SH-SY5Y (cell line): Measurements from ENCODE around the gene NFS1.

Source experiments
- GATA2 ChIP-seq: IDR thresholded peaks from 2 replicates; pipeline ENCODE4 v1.6.1; 2011; ENCODE audit warnings: mild to moderate bottlenecking, low read depth, low read length
- GATA3 ChIP-seq: IDR thresholded peaks from 2 replicates; pipeline ENCODE4 v1.6.1; 2011; ENCODE audit warnings: low read depth, mild to moderate bottlenecking, low read length, moderate library complexity

NFS1 gene

GRCh38 chr20:35731862-35732643, 32.9 kb upstream of the NFS1 start:
- no peak for TF ChIP-seq GATA2

GRCh38 chr20:35731469-35731788, 32.3 kb upstream of the NFS1 start:
- no peak for TF ChIP-seq GATA2
- TF ChIP-seq GATA3 = no peak

GRCh38 chr20:35730583-35731468, 31.7 kb upstream of the NFS1 start:
- TF ChIP-seq GATA3 (no peak), GATA2 (no peak)

GRCh38 chr20:35729836-35730582, 30.9 kb upstream of the NFS1 start:
- no peak for TF ChIP-seq GATA2
- no peak for TF ChIP-seq GATA3

GRCh38 chr20:35729283-35729807, 30.2 kb upstream of the NFS1 start:
- no peak for TF ChIP-seq GATA3
- no peak for TF ChIP-seq GATA2

DNA sequence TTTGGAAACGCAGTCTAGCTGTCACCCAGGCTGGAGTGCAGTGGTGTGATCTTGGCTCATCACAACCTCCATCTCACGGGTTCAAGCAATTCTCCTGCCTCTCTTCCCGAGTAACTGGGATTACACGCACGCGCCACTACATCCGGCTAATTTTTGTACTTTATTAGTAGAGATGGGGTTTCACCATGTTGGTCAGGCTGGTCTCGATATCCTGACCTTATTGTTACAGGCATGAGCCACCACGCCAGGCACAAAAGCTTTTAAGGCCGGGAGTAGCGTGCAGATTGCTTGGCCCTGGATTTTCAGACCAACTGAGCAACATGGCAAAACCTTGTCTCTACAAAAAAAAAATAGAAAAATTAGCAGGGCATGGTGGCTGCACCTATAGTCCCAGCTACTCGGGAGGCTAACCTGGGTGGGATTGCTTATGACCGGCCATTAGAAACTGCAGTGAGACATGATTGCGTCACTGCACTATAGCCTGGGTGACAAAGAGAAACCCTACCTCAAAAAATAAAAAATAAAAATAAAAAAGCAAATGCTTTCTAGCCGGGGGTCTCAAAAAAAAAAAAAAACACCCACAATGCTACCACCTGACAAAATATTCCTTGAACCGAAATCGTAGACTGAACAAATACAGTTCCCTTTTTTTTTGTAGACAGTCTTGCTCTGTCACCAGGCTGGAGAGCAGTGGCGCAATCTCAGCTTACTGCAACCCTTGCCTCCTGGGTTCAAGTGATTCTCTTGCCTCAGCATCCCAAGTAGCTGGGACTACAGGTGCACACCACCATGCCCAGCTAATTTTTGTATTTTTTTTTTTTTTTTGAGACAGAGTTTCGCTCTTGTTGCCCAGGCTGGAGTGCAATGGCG, 27.9 kb upstream of the NFS1 start:
- no peak for TF ChIP-seq GATA3
- TF ChIP-seq GATA2 = no peak

GRCh38 chr20:35724321-35725230, 25.4 kb upstream of the NFS1 start:
- TF ChIP-seq GATA3 (no peak), GATA2 (no peak)

- no peak for TF ChIP-seq GATA3
- no peak for TF ChIP-seq GATA2
Measured at GRCh38 chr20:35721621-35722020, 22.5 kb upstream of the NFS1 start.

- no peak for TF ChIP-seq GATA3
- no peak for TF ChIP-seq GATA2
Measured at GRCh38 chr20:35721219-35721618, 22.1 kb upstream of the NFS1 start.

GRCh38 chr20:35720165-35721123, 21.3 kb upstream of the NFS1 start:
- no peak for TF ChIP-seq GATA3
- no peak for TF ChIP-seq GATA2

DNA sequence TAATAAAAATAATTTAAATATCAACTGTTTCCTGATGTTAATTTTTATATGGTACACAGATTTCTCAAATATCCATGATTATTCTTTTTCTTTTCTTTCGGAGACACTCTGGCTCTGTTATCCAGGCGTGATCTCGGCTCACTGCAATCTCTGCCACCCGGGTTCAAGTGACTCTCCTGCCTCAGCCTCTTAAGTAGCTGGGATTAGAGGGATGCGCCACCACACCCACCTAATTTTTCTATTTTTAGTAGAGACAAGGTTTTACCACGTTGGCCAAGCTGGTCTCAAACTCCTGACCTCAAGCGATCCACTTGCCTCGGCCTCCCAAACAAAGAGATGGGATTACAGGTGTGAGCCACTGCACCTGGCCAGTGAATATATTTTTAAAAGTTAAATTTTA, 20.6 kb upstream of the NFS1 start:
- TF ChIP-seq GATA3 (no peak), GATA2 (no peak)

- TF ChIP-seq GATA2 = no peak
- no peak for TF ChIP-seq GATA3
Measured at GRCh38 chr20:35718972-35719635, 20.0 kb upstream of the NFS1 start.
